SIG-M5 treated with dmso at 0.1 percent for 504 hours (cell line): ENCODE results near the gene COPS9.

Experiments
- DNase-seq: peaks from one replicate; lab custom pipeline; 2025; ENCODE audit not compliant: unreplicated experiment; lab: John Stamatoyannopoulos, UW

The COPS9 gene

DNA sequence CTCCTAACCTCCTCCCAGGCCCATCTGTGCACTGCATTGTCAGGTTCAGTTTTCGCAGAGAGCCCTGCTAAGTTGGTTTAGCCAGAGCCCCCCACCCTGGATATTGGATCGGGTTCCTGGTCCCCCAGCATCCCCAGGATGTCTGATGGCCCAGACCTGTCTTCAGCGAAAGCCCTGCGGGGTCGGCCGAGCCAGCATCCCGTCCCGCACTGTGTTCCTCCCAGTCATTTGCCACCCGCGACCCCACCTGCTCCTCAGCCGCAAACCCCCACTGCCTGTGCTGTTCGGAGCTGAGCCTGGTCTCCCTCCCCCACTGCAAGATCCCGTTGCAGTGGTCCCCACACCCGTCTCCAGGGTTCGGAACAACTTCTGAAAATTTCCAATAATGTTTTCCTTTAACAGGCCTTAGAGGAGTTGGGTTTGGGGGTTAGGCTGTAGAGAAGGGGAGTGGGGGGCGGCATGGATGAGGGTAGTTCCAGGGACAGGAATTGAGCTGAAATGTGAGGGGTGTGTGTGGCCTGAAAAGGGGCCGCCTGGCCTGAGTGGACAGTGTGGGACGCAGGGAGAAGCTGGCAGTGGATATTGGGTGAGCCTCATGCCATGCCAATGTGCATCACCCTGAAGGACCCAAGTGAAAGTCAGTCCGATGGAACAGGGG, 1.6 kb upstream of the COPS9 start:
- no peak for DNase-seq

DNA sequence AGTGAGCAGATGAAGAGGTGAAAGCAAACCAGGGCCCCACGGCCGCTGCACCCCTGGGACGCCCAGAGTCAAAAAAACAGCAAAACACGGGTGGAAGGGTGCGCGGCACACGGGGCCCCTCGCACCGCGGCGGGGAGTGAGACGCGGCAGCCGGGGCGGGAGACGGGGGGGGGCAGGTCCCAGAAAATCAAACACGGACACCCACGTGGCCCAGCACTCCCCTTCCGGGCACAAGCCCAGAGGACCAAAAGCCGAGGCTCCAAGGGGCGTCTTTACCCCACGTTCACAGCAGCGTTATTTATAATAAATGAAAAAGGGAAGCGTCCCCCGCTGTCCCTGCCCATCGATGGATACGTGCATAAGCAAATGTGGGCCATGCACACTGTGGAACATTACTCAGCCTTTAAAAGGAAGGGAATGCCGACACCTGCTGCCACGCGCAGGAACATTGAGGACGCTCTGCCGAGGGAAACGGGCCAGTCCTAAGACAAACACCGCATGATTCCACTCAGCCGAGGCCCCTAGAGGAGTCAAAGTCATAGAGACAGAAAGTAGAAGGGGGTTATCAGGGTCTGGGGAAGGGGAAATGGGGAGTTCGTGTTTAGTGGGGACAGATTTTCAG, 677 bp upstream of the COPS9 start:
- DNase-seq, result peak; percentile 30

DNA sequence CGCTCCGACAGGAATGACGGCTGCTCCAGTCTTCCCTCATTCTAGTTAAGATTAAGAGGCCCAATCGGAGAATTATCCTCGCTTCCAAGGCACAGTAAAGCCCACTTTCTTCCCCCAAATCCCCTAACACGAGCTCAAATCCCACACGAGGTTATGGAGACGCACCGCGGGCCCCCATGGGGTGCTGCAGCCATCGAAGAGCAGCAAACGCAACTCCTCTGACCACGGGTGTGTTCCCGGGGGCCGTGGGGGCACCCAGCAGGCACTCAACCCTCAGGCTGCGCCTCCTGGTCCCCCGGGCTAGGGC, 446 bp downstream of the COPS9 start:
- no peak for DNase-seq

DNA sequence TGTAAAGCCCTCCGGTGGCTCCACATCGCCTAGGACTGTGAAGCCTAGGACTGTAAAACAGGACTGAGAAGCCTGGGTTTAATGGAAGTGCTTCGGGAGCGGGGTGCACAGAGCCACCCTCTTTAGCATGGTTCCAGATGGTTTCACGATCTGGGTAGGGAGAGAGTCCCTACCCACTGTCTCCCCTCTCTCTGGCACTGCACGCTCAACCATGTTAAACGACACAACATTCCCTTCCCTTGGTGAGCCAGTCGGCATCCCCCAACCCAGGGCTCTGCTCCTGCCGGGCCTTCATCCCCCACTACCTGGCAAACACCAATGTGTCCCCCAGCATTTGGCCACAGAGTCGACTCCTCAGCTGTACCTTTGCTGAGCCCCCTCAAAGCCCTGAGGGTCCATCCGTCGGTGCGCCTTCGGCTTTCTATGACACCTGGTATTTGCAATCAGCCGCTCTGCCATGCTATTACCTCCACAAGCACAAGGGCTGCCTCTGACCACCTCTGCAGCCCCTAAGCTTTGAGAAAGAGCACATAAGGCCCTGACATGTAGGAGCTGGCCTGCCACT, 1.1 kb downstream of the COPS9 start:
- DNase-seq, result no peak

DNA sequence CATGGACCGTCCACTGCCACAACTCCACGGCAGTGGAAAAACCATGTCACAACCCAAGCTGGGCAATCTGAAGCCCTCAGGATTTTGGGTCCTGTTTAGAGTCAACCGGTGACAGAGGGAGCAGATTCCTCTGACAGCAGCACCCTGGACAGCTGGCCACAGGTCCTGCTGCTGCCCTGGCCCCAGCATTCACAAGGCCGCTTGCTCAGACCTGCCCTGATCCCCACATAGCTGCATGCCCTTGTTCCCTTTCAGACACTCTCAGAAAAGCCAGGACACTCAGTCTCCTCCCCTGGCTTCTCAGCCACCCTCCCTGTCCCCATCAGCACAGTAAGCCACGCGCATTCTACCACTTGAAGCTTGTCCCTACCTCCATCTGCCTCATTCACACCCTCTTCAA, 1.6 kb downstream of the COPS9 start:
- DNase-seq, result no peak

DNA sequence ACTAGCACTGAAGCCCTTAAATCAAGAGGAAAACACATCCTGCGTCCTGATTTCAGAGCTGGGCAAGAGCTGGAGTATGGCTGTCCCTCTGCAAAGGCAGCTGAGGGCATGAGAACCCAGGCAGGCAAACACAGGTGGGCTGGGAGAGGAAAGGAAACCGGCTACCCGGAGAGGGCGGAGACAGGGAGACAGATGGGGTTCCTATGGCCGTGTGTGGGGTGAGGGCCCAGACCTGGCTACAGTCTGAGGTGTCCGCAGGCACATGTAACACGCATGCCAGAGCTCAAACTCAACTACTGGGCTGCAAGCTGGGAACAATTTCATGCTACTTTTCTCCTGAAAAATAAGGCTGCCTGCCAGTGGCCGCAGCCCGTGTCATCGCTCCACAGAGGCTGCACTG, 2.7 kb downstream of the COPS9 start:
- DNase-seq, result no peak

DNA sequence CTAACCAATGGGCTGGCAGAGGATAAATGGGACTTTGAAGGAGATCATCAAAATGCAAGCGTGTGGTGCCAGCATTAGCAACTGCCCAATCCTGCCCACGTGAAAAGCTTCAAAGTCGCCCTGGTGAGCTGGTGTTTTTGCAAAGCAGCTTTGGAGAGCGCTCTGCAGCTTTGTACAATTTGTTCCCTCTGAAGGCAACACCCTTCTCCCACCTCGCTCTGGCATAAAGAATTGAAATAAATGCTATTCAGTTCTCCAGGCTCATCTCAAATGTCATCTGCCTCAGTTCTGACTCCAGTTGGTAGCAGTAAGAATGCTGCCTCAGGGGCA, 3.5 kb downstream of the COPS9 start:
- no peak for DNase-seq

DNA sequence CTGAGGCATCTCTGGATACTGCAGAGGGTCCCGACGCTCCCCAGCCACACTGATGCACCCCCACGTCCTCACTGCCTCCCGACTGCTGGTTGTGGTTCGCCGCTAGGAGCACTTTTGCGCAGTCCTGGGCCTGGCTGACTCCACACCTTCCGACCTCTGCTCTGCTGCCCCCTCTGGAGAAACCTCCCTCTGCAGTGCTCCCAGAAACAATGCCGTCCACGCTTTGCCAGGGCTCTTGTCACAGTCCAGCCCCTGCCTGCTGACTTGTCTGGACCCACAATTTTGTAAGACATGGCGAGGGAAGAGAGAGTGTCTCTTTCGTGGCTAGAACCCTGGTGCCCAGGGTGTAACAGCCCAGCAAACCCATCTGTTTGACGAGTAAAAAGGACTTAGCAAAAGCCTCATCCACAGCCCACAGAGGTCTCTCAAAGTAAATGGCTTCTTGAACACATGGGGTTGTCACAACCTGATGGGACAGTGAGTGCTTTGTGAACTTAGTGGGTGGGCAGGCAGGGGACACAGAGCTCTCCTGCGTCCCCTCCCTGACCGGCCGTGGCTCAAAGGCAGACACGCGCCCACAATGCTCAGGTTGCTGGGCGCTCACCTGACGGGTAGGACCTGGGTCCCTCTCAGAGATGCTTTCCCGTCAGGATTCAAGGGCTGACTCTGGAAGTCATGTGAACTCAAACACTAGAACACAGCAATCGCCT, 4.0 kb downstream of the COPS9 start:
- no peak for DNase-seq

DNA sequence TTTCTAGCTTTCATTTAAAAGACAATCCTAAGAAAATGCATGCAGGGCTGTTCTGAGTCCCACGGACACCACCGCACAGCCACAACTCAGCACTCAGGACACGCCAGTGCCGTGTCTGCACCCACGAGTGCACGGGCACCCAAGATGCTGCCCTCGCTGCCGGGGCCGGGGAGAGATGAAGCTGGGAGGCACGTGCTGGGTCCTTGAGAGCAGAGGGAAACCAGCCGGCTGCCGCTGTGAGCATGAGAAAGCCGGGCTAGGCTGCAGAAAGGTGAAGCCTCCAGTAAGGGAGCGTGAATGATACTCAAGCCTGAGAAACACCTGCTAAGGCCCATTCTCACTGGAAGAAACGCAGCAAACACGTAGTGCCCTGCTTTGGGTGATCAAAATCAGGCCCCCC, 4.8 kb downstream of the COPS9 start:
- DNase-seq, result no peak

DNA sequence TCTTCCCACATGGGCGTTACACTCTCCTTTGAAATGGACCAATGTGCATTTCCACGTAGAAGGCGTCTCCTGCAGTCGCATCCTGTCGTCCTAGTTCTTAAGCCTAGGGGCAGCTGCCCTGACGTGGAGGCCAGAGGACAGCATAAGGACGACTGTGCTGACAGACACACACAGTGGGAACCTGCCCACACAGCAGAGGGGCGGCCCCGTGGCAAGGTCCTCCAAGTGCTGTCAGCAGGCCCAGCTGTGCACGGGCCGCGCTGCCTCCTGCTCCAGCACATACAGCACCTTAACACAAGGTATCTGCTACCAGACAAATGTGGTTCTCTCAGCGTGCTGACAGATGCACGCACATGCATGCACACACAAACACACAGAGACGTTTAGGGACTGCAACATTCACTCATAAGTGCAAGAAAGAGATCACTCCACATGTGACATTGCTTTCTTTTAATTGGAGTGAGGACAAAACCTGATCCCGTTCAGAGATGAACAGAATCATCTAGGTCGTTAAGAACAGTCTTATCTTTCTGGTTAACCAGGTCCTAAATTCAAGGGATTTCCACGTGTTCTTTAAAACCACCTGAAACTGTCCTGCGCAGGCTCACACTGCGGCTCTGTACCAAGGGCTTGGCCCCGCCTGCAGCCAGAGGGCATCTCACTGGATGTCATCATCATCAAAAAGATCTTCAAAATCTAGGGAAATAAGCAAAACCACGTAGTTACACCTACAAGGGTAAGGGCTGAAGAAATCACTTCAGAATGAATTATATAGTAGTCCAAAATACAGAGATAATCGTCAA, 5.5 kb downstream of the COPS9 start:
- DNase-seq, result no peak

DNA sequence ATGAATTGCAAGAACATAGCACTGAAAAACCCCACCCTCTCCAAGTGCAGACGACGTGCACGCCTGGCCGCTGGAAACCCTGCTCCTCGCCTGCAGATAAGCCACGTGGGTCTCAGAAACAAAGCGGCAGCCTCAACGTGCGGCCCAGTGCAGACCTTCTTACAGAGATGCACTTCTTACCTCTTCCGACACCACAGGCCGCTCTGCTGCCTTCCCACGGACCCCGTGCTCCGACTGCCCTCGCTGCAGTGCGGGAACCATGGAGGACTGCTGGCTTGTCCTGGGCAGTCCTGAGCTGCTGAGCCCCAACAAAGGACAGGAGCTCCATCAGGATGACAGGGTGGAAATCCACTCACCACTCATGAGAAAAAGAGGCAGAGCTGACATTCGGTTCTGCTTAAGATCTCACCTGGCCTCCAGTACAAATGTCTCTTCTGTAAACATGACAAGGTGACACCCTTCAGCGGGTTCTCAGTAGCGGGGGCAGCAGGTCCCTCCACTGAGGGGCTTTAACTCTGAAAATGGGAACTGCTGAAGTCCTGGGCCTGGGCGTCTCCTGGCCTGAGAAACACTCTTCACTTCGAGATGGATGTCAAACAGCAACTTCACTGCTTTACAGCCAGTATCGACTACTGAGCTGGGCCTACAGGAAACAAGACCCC, 6.2 kb downstream of the COPS9 start:
- DNase-seq, result no peak

DNA sequence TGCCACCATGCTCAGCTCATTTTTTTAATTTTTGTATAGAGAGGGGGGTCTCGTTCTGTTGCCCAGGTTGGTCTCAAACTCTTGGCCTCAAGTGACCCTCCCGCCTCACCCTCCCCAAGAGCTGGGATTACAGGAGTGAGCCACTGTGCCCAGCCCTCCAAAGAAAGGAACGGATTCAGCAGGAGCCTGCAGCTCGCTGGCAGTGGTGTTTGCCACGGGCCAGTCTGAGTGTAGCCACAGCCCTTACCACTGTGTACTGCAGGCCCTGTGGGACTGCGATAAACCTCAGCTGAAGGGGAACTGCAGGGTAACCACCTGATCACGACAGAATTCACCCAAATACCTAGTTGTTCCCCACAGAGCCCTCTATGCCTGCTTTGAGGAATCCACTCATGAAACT, 6.8 kb downstream of the COPS9 start:
- no peak for DNase-seq

DNA sequence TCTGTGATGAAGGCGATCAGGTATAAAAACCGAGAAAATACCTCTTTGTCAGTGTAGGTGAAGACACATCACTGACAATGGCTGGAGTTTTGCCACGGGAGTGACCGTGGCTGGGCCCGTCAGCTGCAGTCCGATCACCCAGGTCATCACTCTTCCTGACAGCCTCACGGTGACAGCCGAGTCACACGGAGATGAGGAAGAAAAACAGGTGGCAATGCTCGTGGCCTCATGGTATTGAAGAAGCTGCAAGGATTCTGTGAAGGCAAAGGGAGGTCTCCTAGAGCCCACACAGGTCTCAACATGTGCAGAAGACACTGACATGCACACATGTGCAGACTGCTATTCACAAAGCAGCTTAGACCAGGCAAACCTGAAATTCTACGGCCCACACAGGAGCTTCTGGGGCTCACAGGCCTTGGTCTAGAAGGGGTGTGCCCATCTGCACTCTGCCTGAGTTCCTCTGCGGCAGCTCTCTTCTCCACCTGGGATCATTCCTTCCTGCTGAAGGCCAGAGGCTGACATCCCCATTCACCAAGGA, 7.4 kb downstream of the COPS9 start:
- no peak for DNase-seq

DNA sequence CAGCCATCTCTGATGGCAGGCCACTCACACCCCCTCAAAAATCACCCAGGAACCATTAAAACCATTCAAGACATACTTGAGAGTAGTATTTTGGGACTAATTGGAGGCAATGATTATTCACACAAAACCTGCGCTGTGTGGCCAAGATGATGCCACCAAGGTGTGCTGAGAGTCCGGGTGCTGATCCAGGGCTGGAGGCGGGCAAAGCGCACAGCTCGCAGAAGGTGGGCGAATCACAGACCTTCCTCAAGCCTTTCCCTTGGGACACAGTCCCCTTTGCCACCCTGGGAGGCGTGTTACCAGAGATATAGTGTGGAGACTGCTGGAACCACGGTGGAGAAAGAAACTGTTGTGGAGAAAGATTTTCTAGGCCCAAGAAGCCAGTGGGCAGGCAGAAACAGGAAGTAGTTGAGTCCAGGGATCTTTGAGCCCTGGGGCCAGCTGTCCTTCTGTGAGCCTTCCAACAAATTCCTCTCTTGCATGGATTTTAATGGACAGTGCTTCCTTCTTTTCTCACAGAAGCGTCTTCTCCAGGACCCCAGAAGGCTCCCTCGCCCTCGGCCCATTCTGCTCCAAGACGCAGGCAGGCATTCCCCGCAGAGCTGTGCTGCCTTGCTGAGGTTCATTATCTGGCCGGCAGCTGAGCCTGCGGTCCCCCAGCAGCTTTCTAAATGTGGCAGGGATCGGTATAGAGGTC, 8.0 kb downstream of the COPS9 start:
- DNase-seq, result no peak

DNA sequence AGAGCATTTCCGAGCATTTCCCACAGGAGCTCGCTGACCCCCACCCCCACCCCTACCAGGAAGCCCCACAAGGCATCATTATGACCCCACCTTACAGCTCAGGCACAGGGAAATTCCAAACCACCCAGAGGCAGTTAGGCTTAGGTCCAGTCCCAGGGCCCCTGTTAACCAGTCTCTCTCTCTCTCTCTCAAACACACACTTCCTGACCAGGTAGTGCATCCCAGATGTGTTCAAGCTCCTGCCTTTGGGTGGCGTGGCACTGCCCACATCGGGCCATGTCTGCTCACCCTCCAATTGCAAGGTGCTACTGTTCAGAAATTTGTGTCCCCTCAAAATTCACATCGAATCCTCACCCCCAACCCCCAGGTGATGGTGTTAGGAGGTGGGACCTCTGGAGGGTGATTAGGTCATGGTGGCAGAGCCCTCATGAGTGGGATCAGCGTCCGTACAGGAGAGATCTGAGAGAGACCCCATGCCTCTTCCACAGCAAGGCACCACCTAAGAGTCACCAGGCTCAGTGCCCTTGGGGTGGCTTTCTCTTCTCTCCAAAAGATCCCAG, 8.8 kb downstream of the COPS9 start:
- no peak for DNase-seq

DNA sequence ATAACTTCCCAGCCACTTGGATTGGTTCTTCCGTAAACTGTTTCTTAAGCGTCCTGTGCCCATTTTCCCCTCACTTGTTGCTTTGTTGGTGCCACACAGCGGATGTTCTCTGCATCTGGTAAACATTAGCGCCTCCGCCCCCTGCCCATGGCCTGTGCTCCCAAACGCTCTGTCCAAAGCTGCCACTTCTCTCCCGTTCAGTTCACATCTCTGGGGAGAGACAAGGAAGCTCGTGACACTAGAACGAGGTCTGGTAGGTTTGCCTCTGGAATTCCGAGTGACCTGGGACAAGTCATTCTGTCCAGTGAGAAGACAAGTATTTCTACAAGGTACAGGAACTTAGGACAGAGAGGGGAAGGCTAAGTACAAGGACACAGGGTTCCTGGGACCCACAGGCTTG, 9.4 kb downstream of the COPS9 start:
- DNase-seq, result no peak

DNA sequence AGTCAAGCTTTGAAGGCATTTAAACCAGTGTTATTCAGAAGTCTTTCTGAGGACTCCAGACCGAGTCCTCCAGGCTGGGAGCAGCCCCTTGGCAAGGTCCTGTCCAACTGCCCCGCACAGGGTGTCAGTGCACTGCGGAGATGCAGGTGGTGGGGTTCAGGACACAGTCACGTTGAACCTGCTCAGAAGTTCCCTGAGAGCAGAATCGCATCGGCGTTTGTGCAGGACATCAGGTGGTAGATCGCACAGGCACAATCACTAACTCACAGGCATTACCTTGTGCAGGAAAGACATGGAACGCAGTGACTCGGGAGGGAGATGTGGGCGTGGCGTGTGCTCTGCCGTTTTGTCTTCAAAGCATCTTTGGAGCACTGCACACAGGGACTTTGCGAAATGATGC, 10.4 kb downstream of the COPS9 start:
- no peak for DNase-seq

DNA sequence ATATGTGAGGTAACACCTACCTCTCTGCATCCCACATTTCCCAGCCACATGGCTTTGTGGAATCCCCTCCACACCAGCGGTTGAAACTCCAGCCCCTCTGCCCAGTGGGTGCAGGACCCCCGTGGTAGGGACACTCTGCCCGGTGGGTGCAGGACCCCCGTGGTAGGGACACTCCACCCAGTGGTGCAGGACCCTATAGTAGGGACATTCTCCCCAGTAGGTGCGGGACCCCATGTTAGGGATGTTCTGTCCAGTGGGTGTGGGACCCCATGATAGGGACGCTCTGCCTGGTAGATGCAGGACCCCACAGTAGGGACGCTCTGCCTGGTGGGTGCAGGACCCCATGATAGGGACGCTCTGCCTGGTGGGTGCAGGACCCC, 11.5 kb downstream of the COPS9 start:
- no peak for DNase-seq

DNA sequence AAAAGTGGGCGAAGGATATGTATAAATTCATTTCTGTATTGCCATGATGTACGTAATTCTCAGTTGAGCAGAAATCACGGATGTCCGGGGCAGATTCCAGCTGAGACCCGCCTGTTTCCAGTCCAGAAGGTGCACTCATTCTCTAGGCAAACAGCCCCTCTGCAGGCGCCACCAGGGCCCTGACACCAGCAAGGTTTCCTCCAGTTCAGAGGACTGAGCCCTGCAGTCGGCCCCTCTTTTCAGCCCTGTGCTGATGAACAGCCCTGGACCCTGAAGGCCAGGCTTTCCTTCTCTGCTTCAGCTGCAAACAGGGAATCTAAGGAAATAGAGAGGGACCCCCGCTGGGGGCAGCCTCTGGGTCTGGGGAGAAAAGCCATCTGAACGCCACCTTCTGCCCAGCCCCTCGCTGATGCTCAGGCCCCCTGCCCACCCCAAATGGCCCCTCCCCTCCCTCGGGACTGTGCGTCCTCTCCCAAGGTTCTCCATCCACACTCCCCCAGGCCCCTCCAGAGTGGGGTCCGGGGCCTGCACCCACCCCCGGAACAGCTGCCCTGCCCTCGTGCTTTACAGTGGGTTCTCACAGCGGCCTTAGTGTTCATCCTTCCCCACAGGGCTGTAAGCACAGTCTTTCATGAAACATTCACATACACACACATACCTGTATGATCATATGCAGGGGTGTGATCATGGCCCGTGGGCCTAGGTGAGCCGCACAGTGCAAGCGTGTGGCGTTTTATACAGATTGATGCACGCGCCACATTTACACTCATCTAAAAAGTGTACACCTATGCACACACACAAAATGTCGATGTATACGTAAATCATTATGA, 12.1 kb downstream of the COPS9 start:
- DNase-seq, result no peak
